Thymus (tissue), 11 donors: Measurements from ENCODE around the gene ADRB1. TPM values are rescaled to one million over a fixed set of nuclear protein-coding genes. Genes with fewer than 3 reads are reported as not detected.

Experiments
- DNase-seq, 9 donors: peaks; one replicate each; pipeline ENCODE4 v3.0.0-alpha.2; 2013; ENCODE audit warnings: low spot score in 9 of 9, low read depth in 6 of 9, missing footprints in 1 of 9
- H3K27ac ChIP-seq, 2 donors: one replicate each; pipeline ENCODE4 v1.5.1; 2013; ENCODE audit warnings: control low read depth in 1 of 2, low read depth in 1 of 2, low read length in 1 of 2, mild to moderate bottlenecking in 1 of 2, moderate library complexity in 1 of 2
- H3K27me3 ChIP-seq, 2 donors: one replicate each; pipeline ENCODE4 v1.5.1; 2013; ENCODE audit warnings: low read length in 1 of 2; ENCODE audit not compliant: control insufficient read depth in 2 of 2, insufficient read depth in 1 of 2
- H3K36me3 ChIP-seq, 2 donors: one replicate each; pipeline ENCODE4 v1.5.1; 2013; ENCODE audit warnings: low read length in 1 of 2, mild to moderate bottlenecking in 1 of 2, moderate library complexity in 1 of 2; ENCODE audit not compliant: control insufficient read depth in 2 of 2, insufficient read depth in 2 of 2
- H3K4me1 ChIP-seq, 2 donors: one replicate each; pipeline ENCODE4 v1.5.1; 2013; ENCODE audit warnings: low read length in 2 of 2; ENCODE audit not compliant: control insufficient read depth in 2 of 2, insufficient read depth in 2 of 2
- H3K4me3 ChIP-seq, 2 donors: one replicate each; pipeline ENCODE4 v1.5.1; 2013; ENCODE audit warnings: low read length in 2 of 2, control low read depth in 1 of 2, mild to moderate bottlenecking in 1 of 2
- H3K9me3 ChIP-seq, 2 donors: one replicate each; pipeline ENCODE4 v1.5.1; 2013; ENCODE audit warnings: low read length in 1 of 2, mild to moderate bottlenecking in 1 of 2; ENCODE audit not compliant: control insufficient read depth in 2 of 2, insufficient read depth in 1 of 2
- WGBS: extraction: QIAGEN DNeasy Blood & Tissue Kit; methylation state at CpG from one replicate; pipeline ENCODE4 v1.1.7; 2013; 5-methylcytosine and 5-hydroxymethylcytosine counted together
- polyA plus RNA-seq: library from polyadenylated mRNA; stranded (reverse); fragments of 200-250 nt; gene quantifications from one replicate; pipeline ENCODE4 v1.2.3, GENCODE V29; 2013
- total RNA-seq: library from RNA; stranded (reverse); fragments of 120-200 nt; gene quantifications from one replicate; pipeline ENCODE4 v1.2.4, GENCODE V29; 2013
- donor health status: healthy.

The ADRB1 gene
- total and polyA plus RNA-seq, 2 donors, result 0.14 to 0.62 TPM

GRCh38 chr10:114073395-114074186 is 29.9 kb downstream of the ADRB1 start:
- H3K27me3 ChIP-seq, result no peaks in the 10 kb centered on the region
- DNase-seq, result peak in 8 of 9 donors; percentile 39 to 88 (median 64)
- H3K27ac ChIP-seq, result no peak overlapping the region
- H3K9me3 ChIP-seq, result no peaks in the 10 kb centered on the region
- H3K36me3 ChIP-seq, result no peaks in the 10 kb centered on the region
- no peak overlapping the region for H3K4me3 ChIP-seq
- WGBS, result 36% methylated on average over 14 of the region's 14 CpGs
- peaks cover 8 to 16% of the 10 kb centered on the region in 2 donors for H3K4me1 ChIP-seq

- peaks cover 8 to 16% of the 10 kb centered on the region in 2 donors for H3K4me1 ChIP-seq
- WGBS, result 98% methylated on average over 6 of the region's 6 CpGs
- H3K4me3 ChIP-seq, result no peak overlapping the region
- H3K9me3 ChIP-seq, result no peaks in the 10 kb centered on the region
- no peaks in the 10 kb centered on the region for H3K36me3 ChIP-seq
- no peak for DNase-seq
- H3K27ac ChIP-seq, result no peak overlapping the region
- H3K27me3 ChIP-seq, result no peaks in the 10 kb centered on the region
Observed at GRCh38 chr10:114075093-114075492, 31.4 kb downstream of the ADRB1 start.

- H3K4me3 ChIP-seq, result no peak overlapping the region
- H3K9me3 ChIP-seq, result no peaks in the 10 kb centered on the region
- peaks cover 8 to 16% of the 10 kb centered on the region in 2 donors for H3K4me1 ChIP-seq
- no peak overlapping the region for H3K27ac ChIP-seq
- no peak for DNase-seq
- no peaks in the 10 kb centered on the region for H3K27me3 ChIP-seq
- H3K36me3 ChIP-seq, result no peaks in the 10 kb centered on the region
- WGBS, result 83% methylated on average over 1 of the region's 1 CpG
Observed at GRCh38 chr10:114077347-114077746, 33.7 kb downstream of the ADRB1 start.

GRCh38 chr10:114077815-114078219 is 34.2 kb downstream of the ADRB1 start:
- Histone ChIP-seq H3K9me3 (no peaks in the 10 kb centered on the region), H3K36me3 (no peaks in the 10 kb centered on the region), H3K4me3 (no peak overlapping the region), H3K27ac (no peak overlapping the region), H3K27me3 (no peaks in the 10 kb centered on the region), H3K4me1 (peaks cover 8 to 16% of the 10 kb centered on the region in 2 donors)
- 96% methylated on average over 9 of the region's 9 CpGs for WGBS
- DNase-seq, result no peak

GRCh38 chr10:114078346-114078745 is 34.7 kb downstream of the ADRB1 start:
- Histone ChIP-seq H3K9me3 (no peaks in the 10 kb centered on the region), H3K36me3 (no peaks in the 10 kb centered on the region), H3K4me3 (no peak overlapping the region), H3K4me1 (peaks cover 7 to 12% of the 10 kb centered on the region in 2 donors), H3K27me3 (no peaks in the 10 kb centered on the region), H3K27ac (no peak overlapping the region)
- no peak for DNase-seq
- WGBS, result 97% methylated on average over 6 of the region's 6 CpGs

- no peak overlapping the region for H3K4me3 ChIP-seq
- no peaks in the 10 kb centered on the region for H3K36me3 ChIP-seq
- H3K4me1 ChIP-seq, result peaks cover 0 to 1% of the 10 kb centered on the region in 2 donors
- H3K9me3 ChIP-seq, result no peaks in the 10 kb centered on the region
- H3K27me3 ChIP-seq, result no peaks in the 10 kb centered on the region
- no peak overlapping the region for H3K27ac ChIP-seq
- WGBS, result 97% methylated on average over 5 of the region's 5 CpGs
- no peak for DNase-seq
Observed at GRCh38 chr10:114079421-114079820, 35.8 kb downstream of the ADRB1 start.

- no peak for DNase-seq
- no peaks in the 10 kb centered on the region for H3K36me3 ChIP-seq
- H3K27ac ChIP-seq, result no peak overlapping the region
- H3K27me3 ChIP-seq, result no peaks in the 10 kb centered on the region
- H3K4me3 ChIP-seq, result no peak overlapping the region
- no peaks in the 10 kb centered on the region for H3K9me3 ChIP-seq
- no peaks in the 10 kb centered on the region for H3K4me1 ChIP-seq
- WGBS, result 96% methylated on average over 8 of the region's 8 CpGs
Observed at GRCh38 chr10:114081911-114082583, 38.4 kb downstream of the ADRB1 start.

- Histone ChIP-seq H3K9me3 (no peaks in the 10 kb centered on the region), H3K36me3 (no peaks in the 10 kb centered on the region), H3K4me3 (no peak overlapping the region), H3K27ac (no peak overlapping the region), H3K4me1 (no peaks in the 10 kb centered on the region), H3K27me3 (no peaks in the 10 kb centered on the region)
- DNase-seq, result no peak
- WGBS, result 77% methylated on average over 5 of the region's 5 CpGs
Observed at GRCh38 chr10:114083040-114083439, 39.4 kb downstream of the ADRB1 start.

- H3K9me3 ChIP-seq, result no peaks in the 10 kb centered on the region
- H3K4me3 ChIP-seq, result no peak overlapping the region
- DNase-seq, result peak in 2 of 9 donors; percentile 26 to 49
- H3K27ac ChIP-seq, result no peak overlapping the region
- H3K27me3 ChIP-seq, result no peaks in the 10 kb centered on the region
- WGBS, result 96% methylated on average over 4 of the region's 4 CpGs
- no peaks in the 10 kb centered on the region for H3K36me3 ChIP-seq
- no peaks in the 10 kb centered on the region for H3K4me1 ChIP-seq
Observed at GRCh38 chr10:114084215-114084614, 40.5 kb downstream of the ADRB1 start.
